HepG2 (cell line): ENCODE measurements around the gene STX4. TPM values are rescaled to one million over a fixed set of nuclear protein-coding genes. Genes with fewer than 3 reads are reported as not detected.
A peak's percentile ranks its signal among the peaks of the same experiment; 100 is the strongest.

Source experiments
- ATAC-seq: fragments of 200-7000 bp; cut with Tn5 transposase; 3 replicates; pipeline ENCODE4 v1.9.1; 2020; ENCODE audit warnings: mild to moderate bottlenecking, moderate library complexity
- BruUV-seq: library from RNA; stranded (reverse); fragments of 400-500 nt; replicated peaks from 2 replicates; lab custom pipeline; 2021; lab: Mats Ljungman, UMichigan
- CTCF ChIA-PET: fragments of 300-600 bp; formaldehyde crosslinking; extraction: SDS; loops from one replicate; lab custom pipeline; 2021; ENCODE audit warnings: low total read pairs, inconsistent platforms, low intra/inter-chr PET ratio; lab: Yijun Ruan, JAX
- POLR2A ChIA-PET: fragments of 350-600 bp; sonication (Branson Sonifier 250); formaldehyde crosslinking; loops from one replicate; lab custom pipeline; 2020; ENCODE audit warnings: antibody characterized with exemption, inconsistent platforms; lab: Yijun Ruan, JAX
- DNase-seq: peaks from one replicate; pipeline ENCODE4 v3.0.0-alpha.2; 2015; ENCODE audit warnings: low spot score
- FAIRE-seq: peaks from 3 replicates; lab custom pipeline; 2011; peaks lifted over from hg19 to GRCh38; lab: Jason Lieb, UNC
- H2AFZ ChIP-seq: one replicate; pipeline ENCODE4 v1.6.1; 2011; ENCODE audit warnings: low read length, inconsistent platforms
- H3K27ac ChIP-seq: fragments of 300-600 bp; 3 replicates; pipeline ENCODE4 v1.8.0; 2011; ENCODE audit warnings: mixed run types, mild to moderate bottlenecking, mixed read lengths, low read length, inconsistent platforms; ENCODE audit not compliant: insufficient read depth; ENCODE audit errors: extremely low read length
- H3K27me3 ChIP-seq, 2 experiments: fragments of 200-600 bp in 1 of 2; 2 replicates in 1 of 2; 3 replicates in 1 of 2; pipeline versions ENCODE4 v1.6.0 to v1.8.0; 2011; ENCODE audit warnings: low read length in 2 of 2, mild to moderate bottlenecking in 2 of 2, moderate library complexity in 2 of 2, inconsistent platforms in 1 of 2; ENCODE audit not compliant: insufficient read depth in 2 of 2, control insufficient read depth in 1 of 2
- H3K36me3 ChIP-seq, 2 experiments: fragments of 200-600 bp in 1 of 2; replicated peaks in 1 of 2; 2 replicates in 1 of 2; 3 replicates in 1 of 2; pipeline versions ENCODE4 v1.5.1 to v1.8.0; 2011; ENCODE audit warnings: low read length in 2 of 2, inconsistent platforms in 1 of 2; ENCODE audit not compliant: insufficient read depth in 2 of 2, control insufficient read depth in 1 of 2
- H3K4me1 ChIP-seq: 2 replicates; pipeline ENCODE4 v1.5.1; 2012; ENCODE audit warnings: low read length, inconsistent platforms; ENCODE audit not compliant: insufficient read depth
- H3K4me2 ChIP-seq: 2 replicates; pipeline ENCODE4 v1.6.0; 2011; ENCODE audit warnings: low read depth, low read length, inconsistent platforms
- H3K4me3 ChIP-seq, 3 experiments: fragments of 200-600 bp in 1 of 3; sonication (generic), shearing (Covaris generic) in 1 of 3; replicated peaks in 1 of 3; 2 replicates each; pipeline ENCODE4 v1.5.1; 2011 to 2016; ENCODE audit warnings: low read length in 3 of 3, inconsistent platforms in 2 of 3, low read depth in 2 of 3, mild to moderate bottlenecking in 2 of 3, control low read depth in 1 of 3, mixed read lengths in 1 of 3; ENCODE audit not compliant: insufficient read depth in 1 of 3
- H3K79me2 ChIP-seq: one replicate; pipeline ENCODE4 v1.6.1; 2011; ENCODE audit warnings: low read length, inconsistent platforms; ENCODE audit not compliant: insufficient read depth
- H3K9ac ChIP-seq: 2 replicates; pipeline ENCODE4 v1.6.0; 2011; ENCODE audit warnings: mild to moderate bottlenecking, low read depth, low read length, inconsistent platforms; ENCODE audit not compliant: insufficient read depth
- H3K9me3 ChIP-seq: 2 replicates; pipeline ENCODE4 v1.5.1; 2012; ENCODE audit warnings: mild to moderate bottlenecking, low read length
- H4K20me1 ChIP-seq: 2 replicates; pipeline ENCODE4 v1.6.0; 2011; ENCODE audit warnings: inconsistent platforms, mild to moderate bottlenecking, low read length, moderate library complexity; ENCODE audit not compliant: insufficient read depth
- HNRNPLL ChIP-seq: fragments of 200-400 bp; formaldehyde crosslinking; IDR thresholded peaks from 2 replicates; pipeline ENCODE4 v1.6.1; 2017; ENCODE audit warnings: mild to moderate bottlenecking, low read depth, low read length; ENCODE audit not compliant: poor library complexity, severe bottlenecking
- WGBS: methylation state at CpG from one replicate; pipeline ENCODE4 v1.1.6; 2017; ENCODE audit warnings: low lambda C conversion rate; 5-methylcytosine and 5-hydroxymethylcytosine counted together
- in situ Hi-C: cut with HindIII; loops from 2 replicates; pipeline ENCODE4 v1.10.0; 2017; ENCODE audit warnings: low pct_unique_long_range_greater_than_20kb; ENCODE audit not compliant: extremely low pct_ligation_motif_present
- intact Hi-C: fragments of 100-400 bp; cut with micrococcal nuclease; formaldehyde crosslinking; loops from one replicate; pipeline ENCODE4 v1.10.0; 2022; ENCODE audit not compliant: unreplicated experiment
- polyA plus RNA-seq, 8 experiments: library from polyadenylated mRNA; depleted of rRNA in 3 of 8; stranded (reverse) in 7 of 8; unstranded in 1 of 8; fragments of >200 nt; fragmentation: Illumina TruSeq in 4 of 8; extraction: Trizol in 4 of 8; gene quantifications; 2 replicates each; pipeline versions ENCODE4 v1.2.1 to v1.2.3, GENCODE V29; 2011 to 2016; ENCODE audit warnings: low read depth in 4 of 8, missing spikeins in 1 of 8, mixed read lengths in 1 of 8; ENCODE audit not compliant: insufficient read depth in 1 of 8
- total RNA-seq, 5 experiments: library from RNA; depleted of rRNA; stranded (reverse); fragments of >200 nt; fragmentation: Illumina TruSeq; extraction: Trizol; gene quantifications; 2 replicates each; pipeline ENCODE4 v1.2.3, GENCODE V29; 2016; ENCODE audit warnings: low read depth in 1 of 5
- TF ChIP-seq, protein P1 (sequence below): sonication (generic); formaldehyde crosslinking; IDR thresholded peaks from 2 replicates; pipeline ENCODE4 v1.4.0; 2020; ENCODE audit warnings: missing genetic modification reagents
- TF ChIP-seq, protein P2 (sequence below): sonication (generic); formaldehyde crosslinking; IDR thresholded peaks from 2 replicates; pipeline ENCODE4 v1.5.1; 2020; ENCODE audit warnings: mild to moderate bottlenecking, missing genetic modification reagents, moderate library complexity

The STX4 gene
- total and polyA plus RNA-seq, 2 of the 13 experiments (the other 11 are each of a cell fraction or from before 2014, with no cell fraction given) = 29.2 to 34.6 TPM

DNA sequence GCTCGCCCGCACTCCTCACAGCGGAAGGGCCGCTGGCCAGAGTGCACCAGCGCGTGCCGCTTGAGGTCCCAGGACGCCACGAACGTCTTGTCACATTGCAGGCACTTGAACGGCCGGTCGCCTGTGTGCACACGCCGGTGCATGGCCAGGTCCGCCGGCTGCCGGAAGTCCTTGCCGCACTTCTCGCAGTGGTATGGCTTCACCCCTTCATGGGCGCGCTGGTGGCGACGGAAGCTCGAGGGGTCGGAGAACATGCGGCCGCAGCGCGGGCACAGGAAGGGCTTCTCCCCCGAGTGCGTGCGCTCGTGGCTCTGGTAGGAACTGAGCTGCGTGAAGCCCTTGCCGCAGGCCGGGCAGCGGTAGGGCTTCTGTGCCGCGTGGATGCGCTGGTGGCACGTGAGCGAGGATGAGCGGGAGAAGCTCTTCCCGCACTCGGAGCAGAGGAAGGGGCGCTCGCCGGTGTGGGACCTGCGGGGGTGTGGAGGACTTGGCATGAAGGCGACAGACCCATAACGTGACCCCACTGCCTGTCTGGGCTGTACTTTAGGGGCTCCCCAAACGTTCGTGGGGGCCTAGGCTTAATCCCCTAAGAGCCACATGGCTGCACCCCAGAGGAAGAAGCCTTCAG is 28.6 kb downstream of the STX4 start:
- CTCF ChIA-PET = no interaction called here
- TF ChIP-seq, protein P1, sequence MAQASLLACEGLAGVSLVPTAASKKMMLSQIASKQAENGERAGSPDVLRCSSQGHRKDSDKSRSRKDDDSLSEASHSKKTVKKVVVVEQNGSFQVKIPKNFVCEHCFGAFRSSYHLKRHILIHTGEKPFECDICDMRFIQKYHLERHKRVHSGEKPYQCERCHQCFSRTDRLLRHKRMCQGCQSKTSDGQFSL = no peak
- TF ChIP-seq, protein P2, sequence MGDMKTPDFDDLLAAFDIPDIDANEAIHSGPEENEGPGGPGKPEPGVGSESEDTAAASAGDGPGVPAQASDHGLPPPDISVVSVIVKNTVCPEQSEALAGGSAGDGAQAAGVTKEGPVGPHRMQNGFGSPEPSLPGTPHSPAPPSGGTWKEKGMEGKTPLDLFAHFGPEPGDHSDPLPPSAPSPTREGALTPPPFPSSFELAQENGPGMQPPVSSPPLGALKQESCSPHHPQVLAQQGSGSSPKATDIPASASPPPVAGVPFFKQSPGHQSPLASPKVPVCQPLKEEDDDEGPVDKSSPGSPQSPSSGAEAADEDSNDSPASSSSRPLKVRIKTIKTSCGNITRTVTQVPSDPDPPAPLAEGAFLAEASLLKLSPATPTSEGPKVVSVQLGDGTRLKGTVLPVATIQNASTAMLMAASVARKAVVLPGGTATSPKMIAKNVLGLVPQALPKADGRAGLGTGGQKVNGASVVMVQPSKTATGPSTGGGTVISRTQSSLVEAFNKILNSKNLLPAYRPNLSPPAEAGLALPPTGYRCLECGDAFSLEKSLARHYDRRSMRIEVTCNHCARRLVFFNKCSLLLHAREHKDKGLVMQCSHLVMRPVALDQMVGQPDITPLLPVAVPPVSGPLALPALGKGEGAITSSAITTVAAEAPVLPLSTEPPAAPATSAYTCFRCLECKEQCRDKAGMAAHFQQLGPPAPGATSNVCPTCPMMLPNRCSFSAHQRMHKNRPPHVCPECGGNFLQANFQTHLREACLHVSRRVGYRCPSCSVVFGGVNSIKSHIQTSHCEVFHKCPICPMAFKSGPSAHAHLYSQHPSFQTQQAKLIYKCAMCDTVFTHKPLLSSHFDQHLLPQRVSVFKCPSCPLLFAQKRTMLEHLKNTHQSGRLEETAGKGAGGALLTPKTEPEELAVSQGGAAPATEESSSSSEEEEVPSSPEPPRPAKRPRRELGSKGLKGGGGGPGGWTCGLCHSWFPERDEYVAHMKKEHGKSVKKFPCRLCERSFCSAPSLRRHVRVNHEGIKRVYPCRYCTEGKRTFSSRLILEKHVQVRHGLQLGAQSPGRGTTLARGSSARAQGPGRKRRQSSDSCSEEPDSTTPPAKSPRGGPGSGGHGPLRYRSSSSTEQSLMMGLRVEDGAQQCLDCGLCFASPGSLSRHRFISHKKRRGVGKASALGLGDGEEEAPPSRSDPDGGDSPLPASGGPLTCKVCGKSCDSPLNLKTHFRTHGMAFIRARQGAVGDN (CRISPR knock-in tag) = peak; percentile 13; the same call in 1 of the 2 replicates
- TF ChIP-seq HNRNPLL = peak; percentile 9
- Histone ChIP-seq H4K20me1 (no peaks in the 10 kb centered on the region), H2AFZ (no peak overlapping the region), H3K9ac (no peak overlapping the region), H3K79me2 (peaks cover 7% of the 10 kb centered on the region), H3K4me3 (no peak overlapping the region), H3K4me2 (no peak overlapping the region), H3K27me3 (no peaks in the 10 kb centered on the region), H3K4me1 (no peaks in the 10 kb centered on the region), H3K27ac (no peak overlapping the region), H3K36me3 (peaks cover 14 to 25% of the 10 kb centered on the region in 2 experiments; a peak in 4 of 5 replicates), H3K9me3 (no peaks in the 10 kb centered on the region)
- FAIRE-seq (no peak), DNase-seq (no peak), ATAC-seq (no peak)
- intact Hi-C loops = no loop called here
- POLR2A ChIA-PET = no interaction called here
- 97% methylated on average over 54 of the region's 54 CpGs for WGBS
- in situ Hi-C loops = no loop called here
- no TSS peak for BruUV-seq
